WTC11 (cell line): ENCODE data around the gene SARDH. TPM values are rescaled to one million over a fixed set of nuclear protein-coding genes. Genes with fewer than 3 reads are reported as not detected.

ENCODE experiments used
- ATAC-seq: fragments of 200-7000 bp; cut with Tn5 transposase; 2 replicates; pipeline ENCODE4 v1.10.0; 2021; ENCODE audit warnings: mild to moderate bottlenecking, moderate library complexity
- CTCF ChIA-PET: fragments of 300-600 bp; sonication (Branson Sonifier 250); formaldehyde crosslinking; loops from one replicate; lab custom pipeline; 2021; ENCODE audit warnings: antibody characterized with exemption; lab: Charles Lee
- POLR2A ChIA-PET: fragments of 350-600 bp; sonication (Branson Sonifier 250); formaldehyde crosslinking; loops from one replicate; lab custom pipeline; 2021; ENCODE audit warnings: antibody characterized with exemption; lab: Charles Lee
- DNase-seq: peaks from one replicate; pipeline ENCODE4 v3.0.0; 2021; ENCODE audit warnings: low spot score
- H3K27ac Mint-ChIP-seq: 2 replicates; pipeline ENCODE4 v1.8.0; 2021; ENCODE audit warnings: mixed read lengths
- H3K27me3 Mint-ChIP-seq: 2 replicates; pipeline ENCODE4 v1.8.0; 2021; ENCODE audit warnings: low read depth, mild to moderate bottlenecking, moderate library complexity, mixed read lengths
- H3K36me3 Mint-ChIP-seq: 2 replicates; pipeline ENCODE4 v1.8.0; 2021; ENCODE audit warnings: mixed read lengths
- H3K4me1 Mint-ChIP-seq: 2 replicates; pipeline ENCODE4 v1.8.0; 2022; ENCODE audit warnings: mixed read lengths
- H3K4me3 Mint-ChIP-seq: 2 replicates; pipeline ENCODE4 v1.8.0; 2021; ENCODE audit warnings: mild to moderate bottlenecking, moderate library complexity, mixed read lengths
- H3K9me3 Mint-ChIP-seq: 2 replicates; pipeline ENCODE4 v1.8.0; 2021; ENCODE audit warnings: mixed read lengths
- AR ChIP-seq: fragments of 250-450 bp; sonication (Bioruptor Pico); IDR thresholded peaks from 2 replicates; pipeline ENCODE4 v1.9.0; 2021; ENCODE audit warnings: mild to moderate bottlenecking
- ATF2 ChIP-seq: sonication (generic); formaldehyde crosslinking; IDR thresholded peaks from 2 replicates; pipeline ENCODE4 v1.8.1; 2022; ENCODE audit warnings: low read depth, missing genetic modification reagents, borderline replicate concordance
- CBFB ChIP-seq: sonication (generic); formaldehyde crosslinking; IDR thresholded peaks from 2 replicates; pipeline ENCODE4 v1.8.1; 2022; ENCODE audit warnings: mild to moderate bottlenecking, low read depth, missing genetic modification reagents
- E2F4 ChIP-seq: sonication (generic); formaldehyde crosslinking; IDR thresholded peaks from 2 replicates; pipeline ENCODE4 v1.8.1; 2022; ENCODE audit warnings: low read depth, mild to moderate bottlenecking, moderate library complexity, missing genetic modification reagents, borderline replicate concordance
- E2F5 ChIP-seq: sonication (generic); formaldehyde crosslinking; IDR thresholded peaks from 2 replicates; pipeline ENCODE4 v1.8.1; 2022; ENCODE audit warnings: mild to moderate bottlenecking, moderate library complexity, missing genetic modification reagents
- FOXK1 ChIP-seq: sonication (generic); formaldehyde crosslinking; IDR thresholded peaks from 2 replicates; pipeline ENCODE4 v1.8.0; 2022; ENCODE audit warnings: mild to moderate bottlenecking, moderate library complexity, missing genetic modification reagents
- FOXP1 ChIP-seq: sonication (generic); formaldehyde crosslinking; IDR thresholded peaks from 2 replicates; pipeline ENCODE4 v1.8.0; 2022; ENCODE audit warnings: missing genetic modification reagents, mild to moderate bottlenecking, moderate library complexity, borderline replicate concordance
- MXD4 ChIP-seq: fragments of 250-450 bp; sonication (Bioruptor Pico); IDR thresholded peaks from 2 replicates; pipeline ENCODE4 v1.8.0; 2021; ENCODE audit warnings: mild to moderate bottlenecking, moderate library complexity, borderline replicate concordance
- NR1H2 ChIP-seq: sonication (generic); formaldehyde crosslinking; IDR thresholded peaks from 2 replicates; pipeline ENCODE4 v1.9.0; 2021; ENCODE audit warnings: mild to moderate bottlenecking, moderate library complexity, missing genetic modification reagents
- NR3C1 ChIP-seq: sonication (generic); formaldehyde crosslinking; conservative IDR thresholded peaks from 2 replicates; pipeline ENCODE4 v1.8.1; 2023; ENCODE audit warnings: low read depth, mild to moderate bottlenecking, missing genetic modification reagents
- TP53 ChIP-seq: sonication (generic); formaldehyde crosslinking; IDR thresholded peaks from 2 replicates; pipeline ENCODE4 v1.8.1; 2023; ENCODE audit warnings: mild to moderate bottlenecking, missing genetic modification reagents
- ZMAT4 ChIP-seq: fragments of 250-450 bp; sonication (Bioruptor Pico); IDR thresholded peaks from 2 replicates; pipeline ENCODE4 v1.9.0; 2021; ENCODE audit warnings: mild to moderate bottlenecking
- ZNF121 ChIP-seq: sonication (generic); formaldehyde crosslinking; IDR thresholded peaks from 2 replicates; pipeline ENCODE4 v1.8.0; 2023; ENCODE audit warnings: missing genetic modification reagents
- ZNF138 ChIP-seq: sonication (generic); formaldehyde crosslinking; conservative IDR thresholded peaks from 2 replicates; pipeline ENCODE4 v1.8.1; 2022; ENCODE audit warnings: mild to moderate bottlenecking, moderate library complexity, missing genetic modification reagents
- ZNF423 ChIP-seq: fragments of 250-450 bp; sonication (Bioruptor Pico); IDR thresholded peaks from 2 replicates; pipeline ENCODE4 v2.1.2; 2022; ENCODE audit warnings: mild to moderate bottlenecking, moderate library complexity
- total RNA-seq: library from RNA; stranded (reverse); gene quantifications from 3 replicates; pipeline ENCODE4 v1.2.3, GENCODE V29; 2021

The SARDH gene
- total RNA-seq, 1 experiment from 2014 or later, result 8.5 TPM

- TF ChIP-seq AR, result no peak
Observed at GRCh38 chr9:133735415-133735775, 2.8 kb downstream of the SARDH start (continued).

DNA sequence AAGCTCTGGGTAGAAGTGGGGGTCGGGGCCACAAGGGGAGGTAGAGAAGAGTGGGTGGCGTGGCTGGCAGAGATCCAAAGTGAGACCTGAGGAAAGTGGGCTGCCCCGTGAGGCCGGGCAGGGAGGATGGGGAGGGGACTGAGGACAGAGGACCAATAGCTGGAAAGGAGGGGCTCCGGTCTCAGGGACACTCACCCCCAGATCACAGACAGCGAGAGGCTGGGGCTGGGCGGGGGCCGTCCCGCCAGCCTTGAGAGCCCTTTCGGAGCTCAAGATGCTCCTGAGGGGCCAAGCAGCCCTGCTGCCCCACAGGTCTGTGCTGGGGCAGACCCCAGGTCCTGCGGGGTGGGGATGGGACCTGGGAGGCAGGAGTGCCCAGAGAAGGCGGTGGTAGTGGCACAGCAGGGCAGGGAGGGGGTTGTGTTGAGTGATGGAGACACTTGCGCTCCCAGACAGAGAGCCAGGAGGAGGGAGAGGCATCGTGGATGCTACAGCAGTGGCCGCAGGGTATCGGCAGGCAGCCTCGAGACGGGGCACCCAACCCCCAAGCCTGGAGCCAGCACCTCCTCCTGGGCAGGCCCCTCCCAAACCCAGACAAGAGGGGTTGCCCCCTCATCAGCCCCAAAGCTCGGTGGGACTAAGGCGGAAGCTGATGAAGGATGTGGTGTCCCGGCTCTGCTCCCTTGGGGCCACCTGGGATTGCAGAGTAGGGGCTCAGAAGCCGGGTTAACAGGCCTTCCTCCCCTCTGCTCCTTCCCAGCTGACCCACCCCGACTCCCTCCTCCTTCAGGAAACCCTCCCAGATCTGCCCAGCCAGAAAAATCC is 3.4 kb downstream of the SARDH start:
- Mint-ChIP-seq H3K4me3 (peak overlapping the region; percentile 13), H3K9me3 (peaks cover 3% of the 10 kb centered on the region; the same call in 1 of the 2 replicates), H3K36me3 (no peaks in the 10 kb centered on the region), H3K27ac (peak overlapping the region; percentile 96), H3K4me1 (peaks cover 31% of the 10 kb centered on the region), H3K27me3 (no peaks in the 10 kb centered on the region)
- TF ChIP-seq TP53 (CRISPR knock-in tag) (no peak), FOXK1 (CRISPR knock-in tag) (no peak), ZNF423 (CRISPR knock-in tag) (no peak), CBFB (CRISPR knock-in tag) (no peak), NR3C1 (CRISPR knock-in tag) (no peak), ZNF138 (CRISPR knock-in tag) (no peak), ATF2 (CRISPR knock-in tag) (no peak), ZMAT4 (CRISPR knock-in tag) (no peak), FOXP1 (CRISPR knock-in tag) (no peak), E2F5 (CRISPR knock-in tag) (no peak), NR1H2 (CRISPR knock-in tag) (no peak), MXD4 (CRISPR knock-in tag) (no peak)
- peak; percentile 13 for ATAC-seq
- CTCF ChIA-PET, result interaction anchor here (0.6 to 5.9 kb wide), 7 partner anchors 8 to 261 kb away, joined by 3 to 39 read pairs (median 5); no protein-coding TSS in a partner anchor
- no peak for DNase-seq
- POLR2A ChIA-PET, result no interaction called here

- CTCF ChIA-PET, result interaction anchor here (1.6 to 5.9 kb wide), 2 partner anchors 9 to 42 kb away, joined by 3 to 39 read pairs; no protein-coding TSS in a partner anchor
- ATAC-seq, result no peak
- H3K4me3 Mint-ChIP-seq, result no peak overlapping the region
- H3K27me3 Mint-ChIP-seq, result no peaks in the 10 kb centered on the region
- POLR2A ChIA-PET, result no interaction called here
- H3K36me3 Mint-ChIP-seq, result no peaks in the 10 kb centered on the region
- H3K4me1 Mint-ChIP-seq, result peaks cover 31% of the 10 kb centered on the region
- no peak for DNase-seq
- peaks cover 3% of the 10 kb centered on the region; the same call in 1 of the 2 replicates for H3K9me3 Mint-ChIP-seq
- H3K27ac Mint-ChIP-seq, result no peak overlapping the region
- TF ChIP-seq FOXK1 (CRISPR knock-in tag), result no peak
- TF ChIP-seq ZMAT4 (CRISPR knock-in tag), result no peak
- no peak for TF ChIP-seq CBFB (CRISPR knock-in tag)
- TF ChIP-seq NR3C1 (CRISPR knock-in tag), result no peak
- TF ChIP-seq ZNF121 (CRISPR knock-in tag), result peak; percentile 14; the same call in 1 of the 2 replicates
- TF ChIP-seq E2F4, result no peak
Observed at GRCh38 chr9:133733796-133734533, 4.2 kb downstream of the SARDH start.
